Measurements from ENCODE around the gene NCKAP5L.

The NCKAP5L gene

GRCh38 chr12:49798248-49798647 is 30.0 kb downstream of the NCKAP5L start:
- no peaks in the 10 kb centered on the region for H3K79me2 ChIP-seq (ENCODE audit: low read length)
- H3K4me2 ChIP-seq (ENCODE audit: low read depth, low read length), result no peak overlapping the region
- H4K20me1 ChIP-seq (ENCODE audit: insufficient read depth, low read length), result no peaks in the 10 kb centered on the region
- H3K27me3 ChIP-seq (replicated peaks; ENCODE audit: insufficient read depth, low read length), result no peaks in the 10 kb centered on the region
- no peaks in the 10 kb centered on the region for H3F3A ChIP-seq (ENCODE audit: insufficient read depth, low read length)
- no peaks in the 10 kb centered on the region for H3K9me3 ChIP-seq (replicated peaks; ENCODE audit: insufficient read depth, low read length)
- TF ChIP-seq EZH2phosphoT487 (IDR thresholded peaks at IDR 0.05; ENCODE audit: low read length), result no peak
- no peak for TF ChIP-seq EZH2 (optimal IDR thresholded peaks at IDR 0.05; ENCODE audit: low read depth, low read length)
- TF ChIP-seq, protein P1, sequence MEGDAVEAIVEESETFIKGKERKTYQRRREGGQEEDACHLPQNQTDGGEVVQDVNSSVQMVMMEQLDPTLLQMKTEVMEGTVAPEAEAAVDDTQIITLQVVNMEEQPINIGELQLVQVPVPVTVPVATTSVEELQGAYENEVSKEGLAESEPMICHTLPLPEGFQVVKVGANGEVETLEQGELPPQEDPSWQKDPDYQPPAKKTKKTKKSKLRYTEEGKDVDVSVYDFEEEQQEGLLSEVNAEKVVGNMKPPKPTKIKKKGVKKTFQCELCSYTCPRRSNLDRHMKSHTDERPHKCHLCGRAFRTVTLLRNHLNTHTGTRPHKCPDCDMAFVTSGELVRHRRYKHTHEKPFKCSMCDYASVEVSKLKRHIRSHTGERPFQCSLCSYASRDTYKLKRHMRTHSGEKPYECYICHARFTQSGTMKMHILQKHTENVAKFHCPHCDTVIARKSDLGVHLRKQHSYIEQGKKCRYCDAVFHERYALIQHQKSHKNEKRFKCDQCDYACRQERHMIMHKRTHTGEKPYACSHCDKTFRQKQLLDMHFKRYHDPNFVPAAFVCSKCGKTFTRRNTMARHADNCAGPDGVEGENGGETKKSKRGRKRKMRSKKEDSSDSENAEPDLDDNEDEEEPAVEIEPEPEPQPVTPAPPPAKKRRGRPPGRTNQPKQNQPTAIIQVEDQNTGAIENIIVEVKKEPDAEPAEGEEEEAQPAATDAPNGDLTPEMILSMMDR (IDR thresholded peaks at IDR 0.05; ENCODE audit: low read length), result no peak
- H3K27ac ChIP-seq (ENCODE audit: low read length), result no peak overlapping the region
- no peak overlapping the region for H3K9ac ChIP-seq (ENCODE audit: low read length)
- no peaks in the 10 kb centered on the region for H3K4me1 ChIP-seq (ENCODE audit: low read length)
- no peak overlapping the region for H3K4me3 ChIP-seq (ENCODE audit: low read length)
- DNase-seq, result no peak
- H3K36me3 ChIP-seq (replicated peaks; ENCODE audit: insufficient read depth, low read length), result no peaks in the 10 kb centered on the region
- H3K9me2 ChIP-seq (replicated peaks; ENCODE audit: insufficient read depth, low read length), result no peaks in the 10 kb centered on the region
- no peak overlapping the region for H2AFZ ChIP-seq (ENCODE audit: low read length)

DNA sequence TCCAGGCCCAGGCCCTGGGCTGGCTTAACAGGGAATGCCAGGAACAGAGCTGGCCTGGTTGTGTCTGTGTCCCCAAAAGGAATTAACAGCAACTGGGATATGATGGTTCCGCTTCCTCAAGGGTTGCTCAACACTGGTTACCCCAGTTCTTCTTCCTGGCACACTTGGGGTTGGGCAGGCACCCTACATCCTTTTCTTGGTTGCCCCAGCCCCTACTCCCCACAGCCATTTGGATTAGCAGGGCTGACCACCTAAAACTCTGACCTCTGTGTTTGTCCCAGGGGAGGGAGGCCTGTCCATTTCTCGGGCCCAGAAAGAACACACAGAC is 30.8 kb downstream of the NCKAP5L start:
- Histone ChIP-seq H3K9ac (ENCODE audit: low read length) (no peak overlapping the region), H3K4me1 (ENCODE audit: low read length) (no peaks in the 10 kb centered on the region), H2AFZ (ENCODE audit: low read length) (no peak overlapping the region), H3K9me2 (replicated peaks; ENCODE audit: insufficient read depth, low read length) (no peaks in the 10 kb centered on the region), H3K27me3 (replicated peaks; ENCODE audit: insufficient read depth, low read length) (no peaks in the 10 kb centered on the region), H4K20me1 (ENCODE audit: insufficient read depth, low read length) (no peaks in the 10 kb centered on the region), H3K4me2 (ENCODE audit: low read depth, low read length) (no peak overlapping the region), H3K79me2 (ENCODE audit: low read length) (no peaks in the 10 kb centered on the region), H3K27ac (ENCODE audit: low read length) (no peak overlapping the region), H3K36me3 (replicated peaks; ENCODE audit: insufficient read depth, low read length) (no peaks in the 10 kb centered on the region), H3K4me3 (ENCODE audit: low read length) (no peak overlapping the region), H3K9me3 (replicated peaks; ENCODE audit: insufficient read depth, low read length) (no peaks in the 10 kb centered on the region), H3F3A (ENCODE audit: insufficient read depth, low read length) (no peaks in the 10 kb centered on the region)
- DNase-seq, result no peak
- TF ChIP-seq, protein P1 (IDR thresholded peaks at IDR 0.05; ENCODE audit: low read length), result no peak
- TF ChIP-seq EZH2 (optimal IDR thresholded peaks at IDR 0.05; ENCODE audit: low read depth, low read length) (no peak), EZH2phosphoT487 (IDR thresholded peaks at IDR 0.05; ENCODE audit: low read length) (no peak)

DNA sequence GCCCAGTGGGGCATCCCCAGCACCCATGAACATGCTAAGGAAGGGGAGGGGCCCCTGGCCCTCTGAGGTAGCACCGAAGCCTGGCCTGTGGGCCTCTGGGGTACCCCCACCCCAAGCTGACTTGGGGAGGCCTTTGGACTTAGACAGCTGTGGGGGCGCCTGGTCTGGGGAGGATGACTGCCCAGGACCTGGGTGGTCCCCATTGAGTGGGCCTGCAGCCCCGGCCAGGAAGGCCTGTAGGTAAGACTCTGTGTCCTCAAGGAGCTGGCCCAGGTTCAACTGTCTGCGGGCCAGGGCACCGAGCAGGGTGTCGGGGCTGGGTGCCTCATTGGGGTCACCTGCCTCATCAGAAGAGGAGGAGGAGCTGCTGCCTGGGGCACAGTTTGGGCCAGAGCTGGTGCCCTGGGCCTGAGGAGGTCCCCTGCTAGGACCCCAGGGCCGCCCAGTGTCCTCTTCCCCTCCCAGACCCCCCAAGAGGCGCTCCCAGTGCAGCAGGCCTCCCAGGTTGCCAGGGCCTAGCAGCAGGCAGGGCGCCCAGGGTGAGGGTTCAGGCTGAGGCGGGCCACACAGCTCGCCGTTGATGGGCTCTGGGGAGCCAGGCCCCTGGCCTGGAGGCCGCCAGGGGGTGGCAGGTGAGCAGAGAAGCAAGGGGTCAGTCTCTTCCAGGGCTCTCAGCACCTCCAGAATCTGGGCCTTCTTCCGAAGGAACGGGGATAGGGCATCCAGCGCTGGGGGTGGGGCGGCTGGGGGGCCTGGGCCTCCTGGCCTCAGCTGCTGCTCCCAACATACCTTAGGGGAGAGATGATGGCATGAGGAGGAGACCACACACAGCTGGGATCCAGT is 31.4 kb downstream of the NCKAP5L start:
- H3K27ac ChIP-seq (ENCODE audit: low read length), result no peak overlapping the region
- TF ChIP-seq, protein P1 (IDR thresholded peaks at IDR 0.05; ENCODE audit: low read length), result no peak
- TF ChIP-seq EZH2phosphoT487 (IDR thresholded peaks at IDR 0.05; ENCODE audit: low read length), result no peak
- H3K4me3 ChIP-seq (ENCODE audit: low read length), result no peak overlapping the region
- no peak for DNase-seq
- H3K27me3 ChIP-seq (replicated peaks; ENCODE audit: insufficient read depth, low read length), result no peaks in the 10 kb centered on the region; the same call in 1 of the 2 replicates
- H3K9me3 ChIP-seq (replicated peaks; ENCODE audit: insufficient read depth, low read length), result no peaks in the 10 kb centered on the region
- H3K36me3 ChIP-seq (replicated peaks; ENCODE audit: insufficient read depth, low read length), result no peaks in the 10 kb centered on the region
- H3K4me2 ChIP-seq (ENCODE audit: low read depth, low read length), result no peak overlapping the region
- H2AFZ ChIP-seq (ENCODE audit: low read length), result no peak overlapping the region
- no peaks in the 10 kb centered on the region for H3F3A ChIP-seq (ENCODE audit: insufficient read depth, low read length)
- H4K20me1 ChIP-seq (ENCODE audit: insufficient read depth, low read length), result no peaks in the 10 kb centered on the region
- no peaks in the 10 kb centered on the region for H3K9me2 ChIP-seq (replicated peaks; ENCODE audit: insufficient read depth, low read length)
- no peaks in the 10 kb centered on the region for H3K79me2 ChIP-seq (ENCODE audit: low read length)
- H3K9ac ChIP-seq (ENCODE audit: low read length), result no peak overlapping the region
- H3K4me1 ChIP-seq (ENCODE audit: low read length), result no peaks in the 10 kb centered on the region

Measured in MM.1S (cell line).